BJ (cell line): Measurements from ENCODE around the gene BTG2. TPM values are rescaled to one million over a fixed set of nuclear protein-coding genes. Genes with fewer than 3 reads are reported as not detected.

Experiments used
- CTCF ChIA-PET: fragments of 350-600 bp; formaldehyde crosslinking; extraction: SDS; loops from one replicate; lab custom pipeline; 2021; ENCODE audit warnings: antibody characterized with exemption, inconsistent platforms; lab: Yijun Ruan, JAX
- POLR2A ChIA-PET: fragments of 300-600 bp; sonication (Branson Sonifier 250); formaldehyde crosslinking; extraction: SDS; loops from one replicate; lab custom pipeline; 2021; ENCODE audit warnings: antibody characterized with exemption; lab: Charles Lee
- DNase-seq: peaks from one replicate; pipeline ENCODE4 v3.0.0-alpha.2; 2011; ENCODE audit warnings: low read depth
- H3K27me3 ChIP-seq: 2 replicates; pipeline ENCODE4 v1.6.0; 2011; ENCODE audit warnings: low read length; ENCODE audit not compliant: control insufficient read depth, insufficient read depth
- H3K36me3 ChIP-seq: 2 replicates; pipeline ENCODE4 v1.5.1; 2011; ENCODE audit warnings: low read length; ENCODE audit not compliant: control insufficient read depth, insufficient read depth
- H3K4me3 ChIP-seq: 2 replicates; pipeline ENCODE4 v1.5.1; 2011; ENCODE audit warnings: low read depth, mild to moderate bottlenecking, control low read depth, low read length
- CTCF ChIP-seq: IDR thresholded peaks from 2 replicates; pipeline ENCODE4 v1.5.1; 2011; ENCODE audit warnings: low read depth, mild to moderate bottlenecking, control low read depth, inconsistent platforms, low read length, moderate library complexity; ENCODE audit not compliant: insufficient read depth
- polyA plus RNA-seq: library from polyadenylated mRNA; depleted of rRNA; stranded (reverse); fragments of >200 nt; gene quantifications from 2 replicates; pipeline ENCODE4 v1.2.3, GENCODE V29; 2011

The BTG2 gene
- polyA plus RNA-seq, 1 experiment = 22.8 TPM

DNA sequence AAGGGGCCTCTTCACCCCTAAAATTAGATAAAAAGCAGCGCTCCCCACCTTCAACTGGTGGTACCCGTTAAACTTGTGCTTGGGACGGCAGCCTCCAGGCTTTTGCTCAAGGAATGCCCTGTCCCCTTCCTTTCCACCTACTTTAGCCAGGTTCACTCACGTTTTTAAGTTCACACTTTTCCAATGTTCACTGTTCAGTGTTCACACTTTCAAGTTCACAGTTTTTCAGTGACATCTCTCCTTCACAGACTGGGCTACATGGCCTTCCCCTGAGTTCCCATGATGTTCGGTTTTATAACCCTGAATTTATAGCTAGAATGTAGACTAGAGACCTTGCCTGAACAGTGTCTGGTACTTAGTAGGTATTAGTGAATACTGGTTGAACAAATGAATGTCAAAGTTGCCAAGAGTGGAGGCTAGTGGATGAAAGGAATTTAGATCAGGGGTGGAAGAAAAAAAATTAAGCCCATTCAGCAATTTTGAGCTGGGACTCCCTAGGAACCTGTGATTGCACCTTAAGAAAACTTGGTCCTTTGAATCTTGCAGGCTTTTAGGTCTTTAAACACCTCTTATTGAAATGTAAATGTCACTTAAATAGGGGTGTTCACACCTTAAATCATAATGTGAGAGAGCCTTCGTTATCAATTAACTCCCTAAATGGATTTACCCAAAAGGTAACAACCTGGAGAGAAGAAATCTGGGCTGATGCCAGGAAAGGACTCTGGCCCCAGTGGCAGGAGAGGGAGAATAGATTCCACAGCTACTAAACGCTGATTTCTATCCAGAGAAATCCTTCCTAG, 12.3 kb downstream of the BTG2 start:
- no peak overlapping the region for H3K4me3 ChIP-seq
- peaks cover 5% of the 10 kb centered on the region for H3K27me3 ChIP-seq
- no peaks in the 10 kb centered on the region for H3K36me3 ChIP-seq
- TF ChIP-seq CTCF = no peak
- POLR2A ChIA-PET = interaction anchor here (1.7 kb wide), 1 partner anchor 11 kb away, joined by 6 read pairs; no protein-coding TSS in a partner anchor
- CTCF ChIA-PET = interaction anchor here (1.3 to 1.7 kb wide), 5 partner anchors 11 to 288 kb away, joined by 3 to 4 read pairs (median 4); no protein-coding TSS in a partner anchor
- no peak for DNase-seq

GRCh38 chr1:203318229-203318517, 12.9 kb downstream of the BTG2 start:
- ChIA-PET POLR2A (interaction anchor here (1.7 kb wide), 1 partner anchor 11 kb away, joined by 6 read pairs; no protein-coding TSS in a partner anchor), CTCF (interaction anchor here (1.4 kb wide), 1 partner anchor 22 kb away, joined by 4 read pairs; no protein-coding TSS in a partner anchor)
- Histone ChIP-seq H3K4me3 (no peak overlapping the region), H3K27me3 (peaks cover 7% of the 10 kb centered on the region), H3K36me3 (no peaks in the 10 kb centered on the region)
- no peak for TF ChIP-seq CTCF
- DNase-seq = no peak

- TF ChIP-seq CTCF = no peak
- POLR2A ChIA-PET = interaction anchor here (0.6 kb wide), 1 partner anchor 21 kb away, joined by 3 read pairs; no protein-coding TSS in a partner anchor
- DNase-seq = no peak
- Histone ChIP-seq H3K27me3 (peaks cover 23% of the 10 kb centered on the region), H3K4me3 (no peak overlapping the region), H3K36me3 (no peaks in the 10 kb centered on the region)
- CTCF ChIA-PET = interaction anchor here (0.7 to 9.3 kb wide), 10 partner anchors 11 to 1044 kb away, joined by 3 to 75 read pairs (median 4); no protein-coding TSS in a partner anchor
Observed at GRCh38 chr1:203320591-203321272, 15.4 kb downstream of the BTG2 start.

DNA sequence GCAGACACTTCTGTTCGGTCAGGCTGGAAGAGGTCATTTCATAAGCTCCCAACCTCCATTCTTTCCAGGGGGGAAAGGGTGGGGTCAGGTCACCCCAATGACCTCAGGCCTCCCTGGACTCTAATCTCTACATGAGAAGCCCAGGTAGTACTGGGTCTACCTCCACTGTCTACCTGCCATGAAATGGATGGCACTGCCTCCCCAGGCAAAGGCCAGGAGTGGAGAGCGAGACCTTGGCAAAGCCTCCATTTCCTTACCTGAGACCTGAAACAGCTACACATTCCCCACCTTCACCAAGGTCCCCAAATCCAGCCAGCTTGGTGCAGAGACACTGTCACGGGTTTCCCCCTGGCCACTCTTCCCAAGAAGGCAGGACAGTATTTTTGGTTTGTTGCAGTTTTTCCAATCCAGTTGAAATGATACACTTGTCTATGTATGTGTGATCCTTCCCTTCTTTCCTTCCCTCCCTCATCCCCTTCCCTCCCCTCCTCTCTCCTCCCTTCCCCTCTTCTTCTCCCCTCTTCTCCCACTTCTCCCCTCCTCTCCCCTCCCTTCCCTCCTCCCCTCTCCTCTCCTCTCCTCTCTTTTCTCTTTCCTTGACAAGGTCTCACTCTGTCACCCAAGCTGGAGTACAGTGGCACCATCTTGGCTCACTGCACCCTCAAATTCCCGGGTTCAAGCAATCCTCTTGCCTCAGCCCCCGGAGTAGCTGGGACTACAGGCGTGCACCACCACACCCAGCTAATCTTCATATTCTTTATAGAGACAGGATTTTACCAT, 16.1 kb downstream of the BTG2 start:
- H3K4me3 ChIP-seq = no peak overlapping the region
- POLR2A ChIA-PET = no interaction called here

More for the DNA sequence above, 16.1 kb downstream of the BTG2 start:
- no peaks in the 10 kb centered on the region for H3K36me3 ChIP-seq
- CTCF ChIA-PET = interaction anchor here (1.0 to 9.3 kb wide), 9 partner anchors 11 to 291 kb away, joined by 3 to 75 read pairs (median 5); no protein-coding TSS in a partner anchor
- no peak for DNase-seq
- H3K27me3 ChIP-seq = peaks cover 27% of the 10 kb centered on the region
- TF ChIP-seq CTCF = no peak
